ENCODE measurements around the gene TBK1.

Gene TBK1

GRCh38 chr12:64550755-64551154, 98.8 kb downstream of the TBK1 start:
- no peak for DNase-seq

GRCh38 chr12:64551676-64552075, 99.8 kb downstream of the TBK1 start:
- no peak for DNase-seq
